Measurements from ENCODE around the gene SH3RF2. TPM values are rescaled to one million over a fixed set of nuclear protein-coding genes. Genes with fewer than 3 reads are reported as not detected.

Gene SH3RF2
- total RNA-seq, 1 donor from 2014 or later, result 0.61 TPM

GRCh38 chr5:146041180-146041789 lies 104.9 kb downstream of the SH3RF2 start:
- intact Hi-C loops (cut with micrococcal nuclease), result no loop called here

- intact Hi-C loops (cut with micrococcal nuclease), result no loop called here
Measured at GRCh38 chr5:146042628-146043279, 106.4 kb downstream of the SH3RF2 start.

GRCh38 chr5:146043722-146044121 lies 107.3 kb downstream of the SH3RF2 start:
- intact Hi-C loops (cut with micrococcal nuclease), result no loop called here

- intact Hi-C loops (cut with micrococcal nuclease), result no loop called here
Measured at GRCh38 chr5:146047396-146047795, 111.0 kb downstream of the SH3RF2 start.

GRCh38 chr5:146048994-146049703 lies 112.8 kb downstream of the SH3RF2 start:
- intact Hi-C loops (cut with micrococcal nuclease), result loop anchor here (2.0 kb wide), 2 partner anchors 224 to 352 kb away; no protein-coding TSS in a partner anchor

- intact Hi-C loops (cut with micrococcal nuclease), result loop anchor here (2.0 to 10.0 kb wide), 3 partner anchors 225 to 1845 kb away; no protein-coding TSS in a partner anchor
Measured at GRCh38 chr5:146049704-146050026, 113.3 kb downstream of the SH3RF2 start.

GRCh38 chr5:146050086-146050485 lies 113.7 kb downstream of the SH3RF2 start:
- intact Hi-C loops (cut with micrococcal nuclease), result loop anchor here (10.0 kb wide), 1 partner anchor 1845 kb away; no protein-coding TSS in a partner anchor

GRCh38 chr5:146051678-146052077 lies 115.3 kb downstream of the SH3RF2 start:
- intact Hi-C loops (cut with micrococcal nuclease), result loop anchor here (2.0 to 10.0 kb wide), 2 partner anchors 371 to 1847 kb away; no protein-coding TSS in a partner anchor

GRCh38 chr5:146052780-146053179 lies 116.4 kb downstream of the SH3RF2 start:
- intact Hi-C loops (cut with micrococcal nuclease), result loop anchor here (2.0 to 10.0 kb wide), 2 partner anchors 372 to 1848 kb away; no protein-coding TSS in a partner anchor

GRCh38 chr5:146055432-146055831 lies 119.1 kb downstream of the SH3RF2 start:
- intact Hi-C loops (cut with micrococcal nuclease), result loop anchor here (10.0 kb wide), 1 partner anchor 1851 kb away; no protein-coding TSS in a partner anchor

- intact Hi-C loops (cut with micrococcal nuclease), result loop anchor here (10.0 kb wide), 1 partner anchor 1855 kb away; no protein-coding TSS in a partner anchor
Measured at GRCh38 chr5:146059460-146060220, 123.3 kb downstream of the SH3RF2 start.

GRCh38 chr5:146060221-146060585 lies 123.8 kb downstream of the SH3RF2 start:
- intact Hi-C loops (cut with micrococcal nuclease), result no loop called here

- intact Hi-C loops (cut with micrococcal nuclease), result no loop called here
Measured at GRCh38 chr5:146066968-146067367, 130.6 kb downstream of the SH3RF2 start.

GRCh38 chr5:146068206-146068605 lies 131.8 kb downstream of the SH3RF2 start:
- intact Hi-C loops (cut with micrococcal nuclease), result no loop called here

- intact Hi-C loops (cut with micrococcal nuclease), result no loop called here
Measured at GRCh38 chr5:146068977-146069779, 132.8 kb downstream of the SH3RF2 start.

GRCh38 chr5:146069780-146070099 lies 133.4 kb downstream of the SH3RF2 start:
- intact Hi-C loops (cut with micrococcal nuclease), result no loop called here

- intact Hi-C loops (cut with micrococcal nuclease), result no loop called here
Measured at GRCh38 chr5:146070746-146071145, 134.4 kb downstream of the SH3RF2 start.

GRCh38 chr5:146071171-146071570 lies 134.8 kb downstream of the SH3RF2 start:
- intact Hi-C loops (cut with micrococcal nuclease), result no loop called here

GRCh38 chr5:146072595-146072994 lies 136.2 kb downstream of the SH3RF2 start:
- intact Hi-C loops (cut with micrococcal nuclease), result no loop called here

GRCh38 chr5:146073239-146073900 lies 137.0 kb downstream of the SH3RF2 start:
- intact Hi-C loops (cut with micrococcal nuclease), result no loop called here

Measured in T-helper 1 cell treated with Interleukin-12 subunit alpha and Interleukin-12 subunit beta and Interleukin-4 antibody, amounts not matched to agents 30 ng/mL and 1 ng/mL, for 36 hours (primary cell).